Measurements from ENCODE around the gene UBN1.

UBN1 gene

GRCh38 chr16:4917117-4917516 lies 69.8 kb downstream of the UBN1 start:
- TF ChIP-seq, protein P1, sequence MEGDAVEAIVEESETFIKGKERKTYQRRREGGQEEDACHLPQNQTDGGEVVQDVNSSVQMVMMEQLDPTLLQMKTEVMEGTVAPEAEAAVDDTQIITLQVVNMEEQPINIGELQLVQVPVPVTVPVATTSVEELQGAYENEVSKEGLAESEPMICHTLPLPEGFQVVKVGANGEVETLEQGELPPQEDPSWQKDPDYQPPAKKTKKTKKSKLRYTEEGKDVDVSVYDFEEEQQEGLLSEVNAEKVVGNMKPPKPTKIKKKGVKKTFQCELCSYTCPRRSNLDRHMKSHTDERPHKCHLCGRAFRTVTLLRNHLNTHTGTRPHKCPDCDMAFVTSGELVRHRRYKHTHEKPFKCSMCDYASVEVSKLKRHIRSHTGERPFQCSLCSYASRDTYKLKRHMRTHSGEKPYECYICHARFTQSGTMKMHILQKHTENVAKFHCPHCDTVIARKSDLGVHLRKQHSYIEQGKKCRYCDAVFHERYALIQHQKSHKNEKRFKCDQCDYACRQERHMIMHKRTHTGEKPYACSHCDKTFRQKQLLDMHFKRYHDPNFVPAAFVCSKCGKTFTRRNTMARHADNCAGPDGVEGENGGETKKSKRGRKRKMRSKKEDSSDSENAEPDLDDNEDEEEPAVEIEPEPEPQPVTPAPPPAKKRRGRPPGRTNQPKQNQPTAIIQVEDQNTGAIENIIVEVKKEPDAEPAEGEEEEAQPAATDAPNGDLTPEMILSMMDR (IDR thresholded peaks at IDR 0.05; ENCODE audit: insufficient read depth, low read length, poor library complexity, severe bottlenecking): no peak
- no peak for TF ChIP-seq EZH2phosphoT487 (conservative IDR thresholded peaks at IDR 0.05; ENCODE audit: low read length)
- Histone ChIP-seq H3K27me3 (ENCODE audit: low read length) (no peaks in the 10 kb centered on the region), H3K36me3 (ENCODE audit: low read length) (no peaks in the 10 kb centered on the region), H3F3A (ENCODE audit: insufficient read depth) (no peaks in the 10 kb centered on the region), H3K27ac (ENCODE audit: low read depth, low read length) (no peak overlapping the region), H3K79me2 (ENCODE audit: insufficient read depth, low read length) (no peaks in the 10 kb centered on the region), H3K9ac (ENCODE audit: low read length) (no peak overlapping the region), H2AFZ (ENCODE audit: low read depth, low read length, severe bottlenecking) (no peak overlapping the region), H3K4me2 (ENCODE audit: low read depth, low read length, poor library complexity, severe bottlenecking) (no peak overlapping the region), H3K9me2 (replicated peaks; ENCODE audit: insufficient read depth, low read length) (no peaks in the 10 kb centered on the region), H4K20me1 (ENCODE audit: low read depth, low read length) (no peaks in the 10 kb centered on the region), H3K9me3 (ENCODE audit: insufficient read depth, low read length) (no peaks in the 10 kb centered on the region), H3K4me3 (ENCODE audit: insufficient read depth, low read length, poor library complexity, severe bottlenecking) (no peak overlapping the region)

DNA sequence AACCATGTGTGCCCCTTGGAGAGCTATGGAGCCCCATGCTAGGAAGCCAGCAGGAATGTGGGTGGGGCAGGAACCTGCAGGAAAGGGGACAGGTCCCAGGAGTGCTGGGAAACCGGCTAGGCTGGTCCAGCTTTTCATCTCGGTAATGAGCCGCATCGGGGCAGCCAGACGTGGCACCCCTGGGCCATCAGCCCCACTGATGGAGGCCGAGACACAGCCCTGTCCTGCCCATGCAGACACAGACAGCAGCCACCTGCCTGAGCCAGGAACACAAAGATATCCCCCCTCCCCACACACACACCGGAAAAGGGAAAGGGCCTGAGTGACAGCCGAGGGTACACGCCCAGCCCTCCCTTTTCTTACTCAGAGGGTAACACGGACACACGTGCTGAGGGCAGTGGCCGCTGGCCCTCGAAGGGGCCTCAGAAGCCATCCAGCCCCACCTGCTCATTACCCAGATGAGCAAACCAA lies 71.5 kb downstream of the UBN1 start:
- Histone ChIP-seq H3K9me2 (replicated peaks; ENCODE audit: insufficient read depth, low read length) (no peaks in the 10 kb centered on the region), H3K9ac (ENCODE audit: low read length) (no peak overlapping the region), H3K4me2 (ENCODE audit: low read depth, low read length, poor library complexity, severe bottlenecking) (no peak overlapping the region), H3K9me3 (ENCODE audit: insufficient read depth, low read length) (no peaks in the 10 kb centered on the region), H3K79me2 (ENCODE audit: insufficient read depth, low read length) (no peaks in the 10 kb centered on the region), H3K4me3 (ENCODE audit: insufficient read depth, low read length, poor library complexity, severe bottlenecking) (no peak overlapping the region), H2AFZ (ENCODE audit: low read depth, low read length, severe bottlenecking) (no peak overlapping the region), H3K36me3 (ENCODE audit: low read length) (no peaks in the 10 kb centered on the region), H4K20me1 (ENCODE audit: low read depth, low read length) (no peaks in the 10 kb centered on the region), H3K27me3 (ENCODE audit: low read length) (no peaks in the 10 kb centered on the region), H3K27ac (ENCODE audit: low read depth, low read length) (no peak overlapping the region), H3F3A (ENCODE audit: insufficient read depth) (no peaks in the 10 kb centered on the region)
- no peak for TF ChIP-seq EZH2phosphoT487 (conservative IDR thresholded peaks at IDR 0.05; ENCODE audit: low read length)
- TF ChIP-seq, protein P1 (IDR thresholded peaks at IDR 0.05; ENCODE audit: insufficient read depth, low read length, poor library complexity, severe bottlenecking): no peak

DNA sequence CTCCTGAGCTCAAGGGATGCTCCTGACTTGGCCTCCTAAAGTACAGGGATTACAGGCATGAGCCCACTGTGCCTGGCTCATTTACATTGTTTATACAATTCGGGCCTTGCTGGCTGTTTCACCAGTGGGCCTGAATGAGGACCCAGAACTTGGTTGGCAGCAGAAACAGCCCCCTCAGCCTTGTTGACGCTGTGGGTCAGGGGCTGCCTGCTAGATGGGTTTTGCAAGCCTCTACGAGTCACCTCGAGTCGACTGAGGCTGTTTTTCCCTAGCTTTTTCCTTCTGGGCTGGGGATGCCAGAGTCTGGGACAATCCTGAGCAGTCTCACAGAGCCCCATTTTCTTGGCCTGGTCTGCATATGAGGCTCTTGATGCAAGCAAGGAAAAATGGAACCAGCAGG lies 73.5 kb downstream of the UBN1 start:
- H3K27me3 ChIP-seq (ENCODE audit: low read length): no peaks in the 10 kb centered on the region
- H3F3A ChIP-seq (ENCODE audit: insufficient read depth): no peaks in the 10 kb centered on the region
- no peaks in the 10 kb centered on the region for H3K9me2 ChIP-seq (replicated peaks; ENCODE audit: insufficient read depth, low read length)
- no peak for TF ChIP-seq EZH2phosphoT487 (conservative IDR thresholded peaks at IDR 0.05; ENCODE audit: low read length)
- TF ChIP-seq, protein P1 (IDR thresholded peaks at IDR 0.05; ENCODE audit: insufficient read depth, low read length, poor library complexity, severe bottlenecking): no peak
- H3K79me2 ChIP-seq (ENCODE audit: insufficient read depth, low read length): no peaks in the 10 kb centered on the region
- no peaks in the 10 kb centered on the region for H3K9me3 ChIP-seq (ENCODE audit: insufficient read depth, low read length)
- H4K20me1 ChIP-seq (ENCODE audit: low read depth, low read length): no peaks in the 10 kb centered on the region
- H3K4me2 ChIP-seq (ENCODE audit: low read depth, low read length, poor library complexity, severe bottlenecking): no peak overlapping the region
- H3K27ac ChIP-seq (ENCODE audit: low read depth, low read length): no peak overlapping the region
- no peak overlapping the region for H3K9ac ChIP-seq (ENCODE audit: low read length)
- no peak overlapping the region for H2AFZ ChIP-seq (ENCODE audit: low read depth, low read length, severe bottlenecking)
- H3K36me3 ChIP-seq (ENCODE audit: low read length): no peaks in the 10 kb centered on the region
- H3K4me3 ChIP-seq (ENCODE audit: insufficient read depth, low read length, poor library complexity, severe bottlenecking): no peak overlapping the region

Data from SU-DHL-6 (cell line).